ENCODE results near the gene LRP5. TPM values are rescaled to one million over a fixed set of nuclear protein-coding genes. Genes with fewer than 3 reads are reported as not detected.

LRP5 gene
- total and polyA plus RNA-seq, 2 experiments from 2014 or later = 43.9 to 54.3 TPM

- Histone ChIP-seq H3K9me2 (replicated peaks; ENCODE audit: insufficient read depth) (no peaks in the 10 kb centered on the region), H3K4me3 (no peak overlapping the region), H3K36me3 (replicated peaks; ENCODE audit: insufficient read depth, low read depth) (no peaks in the 10 kb centered on the region), H4K20me1 (ENCODE audit: insufficient read depth, poor library complexity, severe bottlenecking) (no peaks in the 10 kb centered on the region), H3K79me2 (no peaks in the 10 kb centered on the region), H3K27ac (no peak overlapping the region), H2AFZ (no peak overlapping the region), H3K4me1 (ENCODE audit: insufficient read depth) (no peaks in the 10 kb centered on the region), H3K4me2 (no peak overlapping the region), H3K27me3 (no peaks in the 10 kb centered on the region), H3K9me3 (ENCODE audit: low read depth) (no peaks in the 10 kb centered on the region)
- WGBS (ENCODE audit: low lambda C conversion rate, missing lambda C conversion rate) = 84% methylated on average over 8 of the region's 8 CpGs
- no peak for DNase-seq (ENCODE audit: low spot score)
- TF ChIP-seq EZH2phosphoT487 (IDR thresholded peaks at IDR 0.05; ENCODE audit: low read depth, severe bottlenecking, unreplicated experiment) (no peak), EZH2 (IDR thresholded peaks at IDR 0.05; ENCODE audit: borderline replicate concordance) (no peak)
Measured at GRCh38 chr11:68287419-68287818, 25.0 kb upstream of the LRP5 start.

DNA sequence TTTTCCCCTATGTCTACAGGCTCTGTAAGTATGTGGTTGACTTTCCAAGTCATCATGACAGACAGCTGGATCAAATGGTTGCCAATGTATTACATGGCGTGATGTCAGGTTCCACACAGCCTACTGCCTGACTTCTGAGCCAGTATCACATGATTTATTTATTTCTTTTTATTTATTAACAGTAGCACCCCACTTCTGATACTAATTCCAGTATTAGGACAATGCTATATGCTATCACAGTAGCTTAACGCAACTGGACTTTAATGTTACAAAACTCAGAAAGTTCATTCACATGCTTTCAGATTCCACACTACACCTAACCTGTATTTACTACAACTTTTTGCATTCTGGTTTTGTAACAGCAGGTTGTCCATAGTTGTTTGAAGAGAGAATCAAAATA, 22.9 kb upstream of the LRP5 start:
- no peak overlapping the region for H2AFZ ChIP-seq
- TF ChIP-seq, protein P1, sequence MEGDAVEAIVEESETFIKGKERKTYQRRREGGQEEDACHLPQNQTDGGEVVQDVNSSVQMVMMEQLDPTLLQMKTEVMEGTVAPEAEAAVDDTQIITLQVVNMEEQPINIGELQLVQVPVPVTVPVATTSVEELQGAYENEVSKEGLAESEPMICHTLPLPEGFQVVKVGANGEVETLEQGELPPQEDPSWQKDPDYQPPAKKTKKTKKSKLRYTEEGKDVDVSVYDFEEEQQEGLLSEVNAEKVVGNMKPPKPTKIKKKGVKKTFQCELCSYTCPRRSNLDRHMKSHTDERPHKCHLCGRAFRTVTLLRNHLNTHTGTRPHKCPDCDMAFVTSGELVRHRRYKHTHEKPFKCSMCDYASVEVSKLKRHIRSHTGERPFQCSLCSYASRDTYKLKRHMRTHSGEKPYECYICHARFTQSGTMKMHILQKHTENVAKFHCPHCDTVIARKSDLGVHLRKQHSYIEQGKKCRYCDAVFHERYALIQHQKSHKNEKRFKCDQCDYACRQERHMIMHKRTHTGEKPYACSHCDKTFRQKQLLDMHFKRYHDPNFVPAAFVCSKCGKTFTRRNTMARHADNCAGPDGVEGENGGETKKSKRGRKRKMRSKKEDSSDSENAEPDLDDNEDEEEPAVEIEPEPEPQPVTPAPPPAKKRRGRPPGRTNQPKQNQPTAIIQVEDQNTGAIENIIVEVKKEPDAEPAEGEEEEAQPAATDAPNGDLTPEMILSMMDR (IDR thresholded peaks at IDR 0.05; ENCODE audit: poor library complexity) = no peak
- DNase-seq (ENCODE audit: low spot score) = no peak
- no peak overlapping the region for H3K4me3 ChIP-seq
- no peaks in the 10 kb centered on the region for H3K4me1 ChIP-seq (ENCODE audit: insufficient read depth)
- no peaks in the 10 kb centered on the region for H4K20me1 ChIP-seq (ENCODE audit: insufficient read depth, poor library complexity, severe bottlenecking)
- H3K4me2 ChIP-seq = no peak overlapping the region
- H3K27me3 ChIP-seq = no peaks in the 10 kb centered on the region
- no peak overlapping the region for H3K27ac ChIP-seq
- no peaks in the 10 kb centered on the region for H3K36me3 ChIP-seq (replicated peaks; ENCODE audit: insufficient read depth, low read depth)
- no peaks in the 10 kb centered on the region for H3K79me2 ChIP-seq
- WGBS (ENCODE audit: low lambda C conversion rate, missing lambda C conversion rate) = 94% methylated on average over 2 of the region's 2 CpGs
- H3K9me3 ChIP-seq (ENCODE audit: low read depth) = no peaks in the 10 kb centered on the region
- H3K9me2 ChIP-seq (replicated peaks; ENCODE audit: insufficient read depth) = no peaks in the 10 kb centered on the region

DNA sequence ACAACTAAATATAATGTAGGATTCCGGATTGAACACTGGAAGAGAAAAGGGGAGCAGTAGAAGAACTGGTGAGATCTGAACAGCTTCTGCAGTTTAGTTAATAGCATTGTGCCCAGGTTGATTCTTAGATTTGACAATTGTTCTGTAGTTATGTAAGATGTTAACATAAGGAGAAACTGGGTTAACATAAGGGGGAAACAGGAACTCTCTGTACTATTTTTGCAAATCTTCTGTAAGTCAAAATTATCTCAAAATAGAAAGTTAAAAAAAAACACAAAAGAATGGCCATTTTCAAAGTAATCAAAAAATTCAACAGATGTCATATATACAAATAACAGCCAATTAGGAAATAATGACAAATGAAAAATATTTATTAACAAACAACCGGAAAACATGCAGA, 18.7 kb upstream of the LRP5 start:
- H3K27me3 ChIP-seq = no peaks in the 10 kb centered on the region
- TF ChIP-seq, protein P1 (IDR thresholded peaks at IDR 0.05; ENCODE audit: poor library complexity) = no peak
- no peak for TF ChIP-seq EZH2 (IDR thresholded peaks at IDR 0.05; ENCODE audit: borderline replicate concordance)
- no peak for TF ChIP-seq EZH2phosphoT487 (IDR thresholded peaks at IDR 0.05; ENCODE audit: low read depth, severe bottlenecking, unreplicated experiment)
- H3K79me2 ChIP-seq = no peaks in the 10 kb centered on the region
- H3K27ac ChIP-seq = no peak overlapping the region
- H3K36me3 ChIP-seq (replicated peaks; ENCODE audit: insufficient read depth, low read depth) = no peaks in the 10 kb centered on the region
- no peaks in the 10 kb centered on the region for H3K9me2 ChIP-seq (replicated peaks; ENCODE audit: insufficient read depth)
- H2AFZ ChIP-seq = no peak overlapping the region
- DNase-seq (ENCODE audit: low spot score) = no peak
- no peaks in the 10 kb centered on the region for H4K20me1 ChIP-seq (ENCODE audit: insufficient read depth, poor library complexity, severe bottlenecking)
- H3K4me2 ChIP-seq = no peak overlapping the region
- 94% methylated on average over 2 of the region's 2 CpGs for WGBS (ENCODE audit: low lambda C conversion rate, missing lambda C conversion rate)
- H3K4me3 ChIP-seq = no peak overlapping the region
- H3K4me1 ChIP-seq (ENCODE audit: insufficient read depth) = peaks cover 5% of the 10 kb centered on the region
- H3K9me3 ChIP-seq (ENCODE audit: low read depth) = no peaks in the 10 kb centered on the region

GRCh38 chr11:68295271-68295670, 17.1 kb upstream of the LRP5 start:
- Histone ChIP-seq H3K9me3 (ENCODE audit: low read depth) (no peaks in the 10 kb centered on the region), H3K27me3 (no peaks in the 10 kb centered on the region), H2AFZ (no peak overlapping the region), H3K4me2 (no peak overlapping the region), H3K4me3 (no peak overlapping the region), H3K9me2 (replicated peaks; ENCODE audit: insufficient read depth) (no peaks in the 10 kb centered on the region), H4K20me1 (ENCODE audit: insufficient read depth, poor library complexity, severe bottlenecking) (no peaks in the 10 kb centered on the region), H3K27ac (no peak overlapping the region), H3K4me1 (ENCODE audit: insufficient read depth) (peaks cover 5% of the 10 kb centered on the region), H3K79me2 (no peaks in the 10 kb centered on the region), H3K36me3 (replicated peaks; ENCODE audit: insufficient read depth, low read depth) (no peaks in the 10 kb centered on the region)
- no peak for DNase-seq (ENCODE audit: low spot score)
- TF ChIP-seq EZH2 (IDR thresholded peaks at IDR 0.05; ENCODE audit: borderline replicate concordance) = no peak
- TF ChIP-seq, protein P1 (IDR thresholded peaks at IDR 0.05; ENCODE audit: poor library complexity) = no peak
- TF ChIP-seq EZH2phosphoT487 (IDR thresholded peaks at IDR 0.05; ENCODE audit: low read depth, severe bottlenecking, unreplicated experiment) = no peak
- WGBS (ENCODE audit: low lambda C conversion rate, missing lambda C conversion rate) = 98% methylated on average over 1 of the region's 1 CpG
